Omental fat pad (tissue), 4 donors: ENCODE data around the gene PTK6. TPM values are rescaled to one million over a fixed set of nuclear protein-coding genes. Genes with fewer than 3 reads are reported as not detected.

Experiments used
- ATAC-seq: fragments of 150-250 bp; one replicate; pipeline ENCODE4 v1.9.1; 2016; ENCODE audit warnings: mild to moderate bottlenecking, moderate library complexity; ENCODE audit not compliant: low FRiP score
- DNase-seq: peaks from one replicate; pipeline ENCODE4 v3.0.0-alpha.2; 2019; ENCODE audit warnings: low spot score
- total RNA-seq, 4 donors: library from RNA; depleted of rRNA; stranded (reverse); fragments of >200 nt; gene quantifications; one replicate each; pipeline ENCODE4 v1.1.0, GENCODE V29; 2016
- TF ChIP-seq, protein P1 (sequence below), 3 donors: fragments of 450-650 bp; IDR thresholded peaks; one replicate each; pipeline ENCODE4 v1.5.1; 2016 to 2017; ENCODE audit warnings: antibody characterized with exemption in 3 of 3, mild to moderate bottlenecking in 3 of 3, moderate library complexity in 2 of 3

PTK6 gene
- total RNA-seq, 4 donors from 2014 or later = 0.12 to 0.63 (median 0.28) TPM; not detected in 1

DNA sequence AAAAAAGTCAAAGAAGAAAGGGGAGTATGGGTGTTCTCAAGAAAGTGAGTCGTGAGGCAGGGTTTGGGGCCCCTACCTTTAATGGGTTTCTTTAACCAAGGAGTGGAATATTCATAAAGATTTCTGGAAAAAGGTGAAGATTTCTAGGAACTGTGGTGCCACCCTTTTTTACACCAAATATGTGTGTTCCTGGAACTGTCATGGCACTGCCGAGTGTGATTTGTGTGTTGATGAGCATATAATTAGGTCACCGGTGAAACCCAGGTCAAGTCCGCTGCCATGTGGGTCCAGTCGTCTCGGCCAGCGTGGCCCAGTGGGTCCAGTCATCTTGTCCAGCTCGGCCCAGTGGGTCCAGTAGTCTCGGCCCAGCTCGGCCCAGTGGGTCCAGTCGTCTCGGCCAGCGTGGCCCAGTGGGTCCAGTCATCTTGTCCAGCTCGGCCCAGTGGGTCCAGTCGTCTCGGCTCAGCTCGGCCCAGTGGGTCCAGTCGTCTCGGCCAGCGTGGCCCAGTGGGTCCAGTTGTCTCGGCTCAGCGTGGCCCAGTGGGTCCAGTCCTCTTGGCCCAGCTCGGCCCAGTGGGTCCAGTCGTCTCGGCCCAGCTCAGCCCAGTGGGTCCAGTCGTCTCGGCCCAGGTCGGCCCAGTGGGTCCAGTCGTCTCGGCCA is 30.0 kb downstream of the PTK6 start:
- DNase-seq (no peak), ATAC-seq (no peak)
- TF ChIP-seq, protein P1, sequence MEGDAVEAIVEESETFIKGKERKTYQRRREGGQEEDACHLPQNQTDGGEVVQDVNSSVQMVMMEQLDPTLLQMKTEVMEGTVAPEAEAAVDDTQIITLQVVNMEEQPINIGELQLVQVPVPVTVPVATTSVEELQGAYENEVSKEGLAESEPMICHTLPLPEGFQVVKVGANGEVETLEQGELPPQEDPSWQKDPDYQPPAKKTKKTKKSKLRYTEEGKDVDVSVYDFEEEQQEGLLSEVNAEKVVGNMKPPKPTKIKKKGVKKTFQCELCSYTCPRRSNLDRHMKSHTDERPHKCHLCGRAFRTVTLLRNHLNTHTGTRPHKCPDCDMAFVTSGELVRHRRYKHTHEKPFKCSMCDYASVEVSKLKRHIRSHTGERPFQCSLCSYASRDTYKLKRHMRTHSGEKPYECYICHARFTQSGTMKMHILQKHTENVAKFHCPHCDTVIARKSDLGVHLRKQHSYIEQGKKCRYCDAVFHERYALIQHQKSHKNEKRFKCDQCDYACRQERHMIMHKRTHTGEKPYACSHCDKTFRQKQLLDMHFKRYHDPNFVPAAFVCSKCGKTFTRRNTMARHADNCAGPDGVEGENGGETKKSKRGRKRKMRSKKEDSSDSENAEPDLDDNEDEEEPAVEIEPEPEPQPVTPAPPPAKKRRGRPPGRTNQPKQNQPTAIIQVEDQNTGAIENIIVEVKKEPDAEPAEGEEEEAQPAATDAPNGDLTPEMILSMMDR (IDR thresholded peaks at IDR 0.05) = no peak

DNA sequence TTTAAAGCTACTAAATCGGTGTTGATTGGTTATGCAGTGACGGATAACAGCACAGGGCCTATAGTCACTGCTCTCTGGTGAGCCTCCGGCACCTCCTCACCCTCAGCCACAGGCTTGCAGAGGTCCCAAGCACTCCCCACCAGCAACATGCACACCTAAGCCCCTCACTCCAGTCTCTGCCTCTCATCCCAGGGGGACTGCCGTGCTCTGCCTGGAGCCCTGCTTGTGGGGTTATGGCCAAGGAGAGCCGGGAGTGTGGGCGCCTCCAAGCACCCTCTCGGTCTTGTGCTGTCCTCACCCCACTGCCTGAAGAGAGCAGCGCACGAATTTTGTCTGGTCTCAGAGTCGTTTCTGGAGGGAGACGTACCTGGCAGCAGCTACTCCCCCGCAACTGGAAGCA is 31.5 kb downstream of the PTK6 start:
- ATAC-seq = no peak
- no peak for DNase-seq
- TF ChIP-seq, protein P1 (IDR thresholded peaks at IDR 0.05) = no peak

DNA sequence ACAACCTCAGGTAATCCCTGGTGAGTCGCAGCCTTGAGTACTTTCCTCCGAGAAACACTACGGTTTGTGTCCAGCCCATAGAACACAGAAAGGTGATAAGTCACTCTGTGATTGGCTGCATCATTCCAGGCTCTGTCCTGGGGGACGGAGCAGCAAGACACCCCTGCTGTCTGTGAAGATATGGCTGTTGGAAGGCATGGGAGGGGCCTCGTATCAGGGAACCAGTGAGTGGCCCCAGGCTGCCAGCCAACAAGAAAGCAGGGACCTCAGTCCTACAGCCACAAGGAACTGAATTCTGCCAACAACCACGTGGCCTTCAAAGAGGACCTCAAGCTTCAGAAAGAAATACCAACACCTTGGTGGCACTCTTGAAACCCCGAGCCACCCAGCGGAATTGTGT is 31.9 kb downstream of the PTK6 start:
- DNase-seq (no peak), ATAC-seq (no peak)
- TF ChIP-seq, protein P1 (IDR thresholded peaks at IDR 0.05) = no peak

DNA sequence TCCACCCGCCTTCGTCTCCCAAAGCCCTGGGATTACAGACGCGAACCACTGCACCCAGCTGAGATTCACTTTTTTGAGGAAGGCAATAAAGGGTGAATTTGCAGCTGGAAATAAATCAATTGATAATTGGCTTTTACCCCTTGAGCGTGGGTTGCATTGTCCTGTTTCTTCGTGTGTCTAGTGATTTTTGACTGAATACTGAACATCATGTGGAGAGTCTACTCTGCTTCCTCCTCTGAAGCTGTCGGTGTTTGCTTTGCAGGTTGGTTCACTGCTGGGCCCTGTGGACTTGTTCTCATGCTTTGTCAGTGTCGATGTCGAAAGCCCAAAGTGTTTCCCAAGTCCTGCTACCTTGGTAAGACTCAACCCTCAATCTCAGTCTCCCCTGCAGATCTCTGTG is 32.5 kb downstream of the PTK6 start:
- ATAC-seq (no peak), DNase-seq (no peak)
- TF ChIP-seq, protein P1 (IDR thresholded peaks at IDR 0.05) = no peak

DNA sequence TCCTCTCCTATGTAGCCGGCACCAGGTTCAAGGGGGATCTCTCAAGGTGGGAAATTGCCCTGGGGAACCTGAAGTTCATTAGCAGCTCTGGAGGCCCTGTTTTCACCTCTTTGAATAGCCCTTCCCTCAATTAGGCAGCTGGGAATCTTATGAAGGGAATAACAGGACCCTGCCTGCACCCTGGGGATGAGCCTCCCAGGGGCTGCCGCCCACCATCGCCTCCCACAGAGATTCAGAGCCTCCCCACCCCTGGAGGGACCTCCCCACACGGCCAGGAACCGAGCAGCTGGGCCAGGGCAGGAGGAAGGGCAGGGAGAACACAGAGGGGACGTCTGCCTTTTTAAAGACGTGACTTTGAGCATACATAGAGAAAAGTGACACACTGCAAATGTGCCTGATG is 33.7 kb downstream of the PTK6 start:
- no peak for ATAC-seq
- TF ChIP-seq, protein P1 (IDR thresholded peaks at IDR 0.05) = no peak
- no peak for DNase-seq

DNA sequence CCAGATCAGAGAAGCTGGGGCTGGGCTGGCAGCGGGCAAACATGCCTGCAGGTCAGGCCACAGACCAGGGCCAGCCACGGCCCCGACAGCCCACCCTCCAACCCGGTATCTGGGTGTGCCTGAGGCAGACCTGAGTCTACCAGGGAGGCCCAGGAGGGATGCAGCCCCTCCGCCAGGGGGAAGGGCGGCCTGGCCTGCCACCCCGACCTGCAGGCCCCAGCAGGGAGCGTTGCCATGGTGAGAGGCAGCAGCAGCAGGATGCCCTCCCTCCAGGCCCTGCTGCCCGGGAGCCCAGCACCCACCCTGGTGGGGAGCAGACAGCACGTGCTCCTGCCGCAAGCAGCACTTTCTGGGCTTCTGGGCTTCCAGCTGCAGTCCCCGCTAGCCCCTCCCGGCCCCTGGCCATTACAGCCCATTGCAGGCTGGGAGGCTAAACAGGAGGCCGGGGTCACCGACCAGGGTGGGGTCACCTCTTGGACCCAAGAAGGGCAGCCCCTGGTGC is 34.5 kb downstream of the PTK6 start:
- ATAC-seq = no peak
- TF ChIP-seq, protein P1 (IDR thresholded peaks at IDR 0.05) = no peak
- DNase-seq = no peak
